Lung (tissue), 12 donors: ENCODE data around the gene HECTD1. TPM values are rescaled to one million over a fixed set of nuclear protein-coding genes. Genes with fewer than 3 reads are reported as not detected.

ENCODE experiments used
- ATAC-seq: fragments of 200-7000 bp; cut with Tn5 transposase; one replicate; pipeline ENCODE4 v1.9.1; 2020; ENCODE audit warnings: moderate number of reproducible peaks; ENCODE audit not compliant: insufficient read depth, low FRiP score
- DNase-seq, 3 donors: peaks; one replicate each; pipeline ENCODE4 v3.0.0-alpha.2; 2013 to 2017
- H3K27ac ChIP-seq, 2 donors: one replicate each; pipeline ENCODE4 v1.5.1; 2013; ENCODE audit warnings: mild to moderate bottlenecking in 2 of 2, moderate library complexity in 2 of 2, control low read depth in 1 of 2, inconsistent platforms in 1 of 2, low read depth in 1 of 2, low read length in 1 of 2
- H3K27me3 ChIP-seq, 3 donors: one replicate each; pipeline ENCODE4 v1.5.1; 2013; ENCODE audit warnings: low read length in 2 of 3; ENCODE audit not compliant: control insufficient read depth in 3 of 3, insufficient read depth in 3 of 3
- H3K36me3 ChIP-seq, 4 donors: one replicate each; pipeline ENCODE4 v1.5.1; 2013; ENCODE audit warnings: low read length in 4 of 4, mild to moderate bottlenecking in 1 of 4, moderate library complexity in 1 of 4; ENCODE audit not compliant: control insufficient read depth in 4 of 4, insufficient read depth in 4 of 4
- H3K4me1 ChIP-seq, 5 donors: one replicate each; pipeline ENCODE4 v1.5.1; 2013; ENCODE audit warnings: low read length in 5 of 5, mild to moderate bottlenecking in 2 of 5, moderate library complexity in 1 of 5; ENCODE audit not compliant: control insufficient read depth in 5 of 5, insufficient read depth in 5 of 5
- H3K4me3 ChIP-seq: one replicate; pipeline ENCODE4 v1.5.1; 2013; ENCODE audit warnings: mild to moderate bottlenecking, control low read depth, moderate library complexity
- H3K9ac ChIP-seq, 2 donors: one replicate each; pipeline ENCODE4 v1.5.1; 2013; ENCODE audit warnings: low read length in 2 of 2, control low read depth in 1 of 2; ENCODE audit not compliant: insufficient read depth in 1 of 2
- H3K9me3 ChIP-seq, 4 donors: one replicate each; pipeline ENCODE4 v1.5.1; 2013; ENCODE audit warnings: low read length in 3 of 4, mild to moderate bottlenecking in 1 of 4, moderate library complexity in 1 of 4; ENCODE audit not compliant: control insufficient read depth in 4 of 4, insufficient read depth in 3 of 4
- CTCF ChIP-seq: IDR thresholded peaks from 2 replicates; pipeline ENCODE4 v1.5.1; 2012; ENCODE audit warnings: mild to moderate bottlenecking; ENCODE audit errors: control extremely low read depth, extremely low read depth
- WGBS, 2 donors: extraction: QIAGEN DNeasy Blood & Tissue Kit; methylation state at CpG; one replicate each; pipeline ENCODE4 v1.1.7; 2013; 5-methylcytosine and 5-hydroxymethylcytosine counted together
- polyA plus RNA-seq, 2 donors: library from polyadenylated mRNA; stranded (reverse); fragments of 200-250 nt; gene quantifications; one replicate each; pipeline ENCODE4 v1.2.1, GENCODE V29; 2013
- total RNA-seq, 2 donors: library from RNA; depleted of rRNA in 1 of 2; stranded (reverse); fragments of >200 nt in 1 of 2; gene quantifications; one replicate each; pipeline ENCODE4 v1.2.1, GENCODE V29; 2014 to 2021
- donor health status: control.
- donor health status: control.
- donor health status: Bipolar disorder and iron deficiency.
- donor health status: healthy.
- donor health status: DM: yes; HTN: yes; CAD: no.

HECTD1 gene
- total and polyA plus RNA-seq, 4 donors: 44.8 to 399 (median 97.9) TPM

- Histone ChIP-seq H3K27ac (no peak overlapping the region), H3K4me1 (no peaks in the 10 kb centered on the region), H3K36me3 (peaks cover 26 to 66% (median 46%) of the 10 kb centered on the region in 4 donors), H3K27me3 (no peaks in the 10 kb centered on the region), H3K4me3 (no peak overlapping the region), H3K9ac (no peak overlapping the region), H3K9me3 (no peaks in the 10 kb centered on the region)
- ATAC-seq: no peak
- DNase-seq: no peak
- TF ChIP-seq CTCF: no peak
- WGBS, 2 donors: 62 to 85% methylated on average over 2 of the region's 2 CpGs
Observed at GRCh38 chr14:31110872-31111271, 96.7 kb downstream of the HECTD1 start.

GRCh38 chr14:31109257-31109656 lies 98.3 kb downstream of the HECTD1 start:
- WGBS, 2 donors: 95% methylated on average over 11 of the region's 11 CpGs
- no peak for DNase-seq
- H3K9ac ChIP-seq: no peak overlapping the region
- H3K4me1 ChIP-seq: no peaks in the 10 kb centered on the region
- no peak for TF ChIP-seq CTCF
- no peaks in the 10 kb centered on the region for H3K9me3 ChIP-seq
- H3K36me3 ChIP-seq: peaks cover 28 to 67% (median 44%) of the 10 kb centered on the region in 4 donors
- no peaks in the 10 kb centered on the region for H3K27me3 ChIP-seq
- H3K4me3 ChIP-seq: no peak overlapping the region
- ATAC-seq: no peak
- no peak overlapping the region for H3K27ac ChIP-seq

- no peak overlapping the region for H3K9ac ChIP-seq
- no peak for DNase-seq
- no peak for TF ChIP-seq CTCF
- H3K36me3 ChIP-seq: peaks cover 28 to 62% (median 45%) of the 10 kb centered on the region in 4 donors
- peak overlapping the region in 1 of 2 donors; percentile 74 for H3K27ac ChIP-seq
- H3K9me3 ChIP-seq: no peaks in the 10 kb centered on the region
- no peaks in the 10 kb centered on the region for H3K4me1 ChIP-seq
- H3K27me3 ChIP-seq: no peaks in the 10 kb centered on the region
- no peak overlapping the region for H3K4me3 ChIP-seq
- ATAC-seq: no peak
- 93 to 96% methylated on average over 3 of the region's 3 CpGs for WGBS, 2 donors
Observed at GRCh38 chr14:31106768-31107167, 100.8 kb downstream of the HECTD1 start.

- ATAC-seq (no peak), DNase-seq (no peak)
- H3K4me3 ChIP-seq: no peak overlapping the region
- H3K27me3 ChIP-seq: no peaks in the 10 kb centered on the region
- peaks cover 17 to 28% (median 23%) of the 10 kb centered on the region in 4 donors for H3K36me3 ChIP-seq
- peaks cover 0 to 2% (median 0%) of the 10 kb centered on the region in 5 donors for H3K4me1 ChIP-seq
- H3K27ac ChIP-seq: no peak overlapping the region
- no peaks in the 10 kb centered on the region for H3K9me3 ChIP-seq
- TF ChIP-seq CTCF: no peak
- no peak overlapping the region for H3K9ac ChIP-seq
- 100% methylated on average over 1 of the region's 1 CpG for WGBS, 2 donors
Observed at GRCh38 chr14:31097081-31097480, 110.5 kb downstream of the HECTD1 start.
